Measurements from ENCODE around the gene VAMP2.
A peak's percentile ranks its signal among the peaks of the same experiment; 100 is the strongest.

Gene VAMP2

DNA sequence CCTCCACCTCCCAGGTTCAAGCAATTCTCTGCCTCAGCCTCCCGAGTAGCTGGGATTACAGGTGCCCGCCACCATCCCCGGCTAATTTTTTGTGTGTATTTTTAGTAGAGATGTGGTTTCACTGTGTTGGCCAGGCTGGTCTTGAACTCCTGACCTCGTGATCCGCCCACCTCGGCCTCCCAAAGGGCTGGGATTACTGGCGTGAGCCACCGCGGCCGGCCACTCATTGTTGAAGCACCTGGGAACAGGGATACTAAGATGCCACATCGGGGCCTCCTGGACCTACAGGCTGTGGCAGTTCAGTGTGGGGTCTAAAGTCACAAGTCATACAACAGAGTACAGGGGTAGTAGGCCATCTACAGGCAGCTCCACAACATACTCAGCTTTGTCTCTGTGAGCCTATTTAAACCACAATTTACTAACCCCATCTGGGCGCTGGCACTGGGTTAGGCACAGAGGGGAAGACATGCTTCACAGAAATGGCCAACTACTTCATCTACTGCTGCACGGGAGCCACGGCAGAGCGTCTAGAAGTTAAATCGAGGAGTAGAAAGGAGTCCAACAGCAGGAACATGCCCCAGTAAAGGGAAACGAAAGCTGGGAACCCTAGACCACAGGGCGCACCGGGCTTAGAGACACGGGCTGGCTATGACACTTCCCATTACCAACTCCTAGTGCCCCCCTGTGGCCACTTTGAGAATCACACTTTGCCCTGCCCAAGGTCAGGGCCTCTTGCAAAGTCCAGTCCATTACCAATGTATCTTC, 4.3 kb downstream of the VAMP2 start:
- no peak overlapping the region for H3K4me3 ChIP-seq (replicated peaks in 1 of 2; ENCODE audit: low read depth in 2 of 2, low read length in 2 of 2)

DNA sequence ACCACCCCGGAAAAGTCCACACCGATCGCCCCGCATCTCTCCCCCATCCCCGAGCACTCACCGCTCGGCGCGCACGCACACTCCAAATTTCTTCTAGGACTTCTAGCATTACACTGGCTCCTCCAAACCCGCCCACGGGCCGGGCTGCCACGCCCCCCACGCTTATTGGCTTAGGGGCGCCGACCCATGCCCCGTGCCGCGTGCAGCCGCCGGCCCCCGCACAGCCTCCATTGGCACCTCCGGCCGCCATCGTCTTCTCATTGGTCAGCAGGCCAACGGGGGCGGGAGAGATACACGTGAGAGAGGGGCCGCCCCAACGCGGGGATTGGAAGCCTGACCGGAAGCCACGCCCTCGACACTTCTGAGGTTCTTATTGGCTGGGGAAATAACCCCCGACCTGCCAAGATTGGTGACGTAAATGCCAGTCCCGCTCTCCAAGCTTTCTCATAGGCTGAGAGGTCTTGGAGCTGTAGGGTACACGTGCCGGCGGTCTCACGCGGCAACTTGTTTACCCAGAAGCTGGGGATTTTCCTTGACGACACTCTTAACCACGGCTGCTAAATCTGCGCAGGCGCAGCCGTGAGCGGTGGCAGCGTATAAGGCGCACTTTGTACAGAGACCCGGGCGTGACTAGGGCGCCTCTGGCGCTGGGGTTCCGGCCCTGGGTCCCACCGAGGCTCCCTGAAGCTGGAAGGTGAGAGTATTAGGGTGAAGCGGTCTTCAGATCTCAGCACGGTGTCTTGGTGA, 6.3 kb downstream of the VAMP2 start:
- H3K4me3 ChIP-seq (replicated peaks in 1 of 2; ENCODE audit: low read depth in 2 of 2, low read length in 2 of 2): peak overlapping the region; percentile 70 to 82
- DNase-seq (ENCODE audit: low read depth in 2 of 2): peak; percentile 100
- TF ChIP-seq, protein P1, sequence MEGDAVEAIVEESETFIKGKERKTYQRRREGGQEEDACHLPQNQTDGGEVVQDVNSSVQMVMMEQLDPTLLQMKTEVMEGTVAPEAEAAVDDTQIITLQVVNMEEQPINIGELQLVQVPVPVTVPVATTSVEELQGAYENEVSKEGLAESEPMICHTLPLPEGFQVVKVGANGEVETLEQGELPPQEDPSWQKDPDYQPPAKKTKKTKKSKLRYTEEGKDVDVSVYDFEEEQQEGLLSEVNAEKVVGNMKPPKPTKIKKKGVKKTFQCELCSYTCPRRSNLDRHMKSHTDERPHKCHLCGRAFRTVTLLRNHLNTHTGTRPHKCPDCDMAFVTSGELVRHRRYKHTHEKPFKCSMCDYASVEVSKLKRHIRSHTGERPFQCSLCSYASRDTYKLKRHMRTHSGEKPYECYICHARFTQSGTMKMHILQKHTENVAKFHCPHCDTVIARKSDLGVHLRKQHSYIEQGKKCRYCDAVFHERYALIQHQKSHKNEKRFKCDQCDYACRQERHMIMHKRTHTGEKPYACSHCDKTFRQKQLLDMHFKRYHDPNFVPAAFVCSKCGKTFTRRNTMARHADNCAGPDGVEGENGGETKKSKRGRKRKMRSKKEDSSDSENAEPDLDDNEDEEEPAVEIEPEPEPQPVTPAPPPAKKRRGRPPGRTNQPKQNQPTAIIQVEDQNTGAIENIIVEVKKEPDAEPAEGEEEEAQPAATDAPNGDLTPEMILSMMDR (IDR thresholded peaks at IDR 0.05; ENCODE audit: low read depth, low read length): no peak

More for the DNA sequence above, 4.3 kb downstream of the VAMP2 start:
- peak; percentile 95 for DNase-seq (ENCODE audit: low read depth in 2 of 2)
- TF ChIP-seq, protein P1 (IDR thresholded peaks at IDR 0.05; ENCODE audit: low read depth, low read length): peak; percentile 88

DNA sequence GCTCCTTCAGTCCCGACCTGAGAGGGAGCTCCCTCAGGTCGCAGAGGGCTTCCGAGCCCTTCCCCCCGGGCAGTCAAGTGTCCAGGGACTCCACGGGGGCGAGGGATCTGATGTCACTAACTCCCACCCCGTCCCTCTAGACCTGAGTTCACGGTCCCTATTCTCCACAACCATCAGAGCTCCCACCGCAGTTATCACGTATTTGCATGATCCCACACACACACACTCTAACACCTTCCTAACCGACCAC, 6.8 kb downstream of the VAMP2 start:
- DNase-seq (ENCODE audit: low read depth in 2 of 2): no peak
- H3K4me3 ChIP-seq (replicated peaks in 1 of 2; ENCODE audit: low read depth in 2 of 2, low read length in 2 of 2): peak overlapping the region; percentile 70 to 82
- TF ChIP-seq, protein P1 (IDR thresholded peaks at IDR 0.05; ENCODE audit: low read depth, low read length): no peak

DNA sequence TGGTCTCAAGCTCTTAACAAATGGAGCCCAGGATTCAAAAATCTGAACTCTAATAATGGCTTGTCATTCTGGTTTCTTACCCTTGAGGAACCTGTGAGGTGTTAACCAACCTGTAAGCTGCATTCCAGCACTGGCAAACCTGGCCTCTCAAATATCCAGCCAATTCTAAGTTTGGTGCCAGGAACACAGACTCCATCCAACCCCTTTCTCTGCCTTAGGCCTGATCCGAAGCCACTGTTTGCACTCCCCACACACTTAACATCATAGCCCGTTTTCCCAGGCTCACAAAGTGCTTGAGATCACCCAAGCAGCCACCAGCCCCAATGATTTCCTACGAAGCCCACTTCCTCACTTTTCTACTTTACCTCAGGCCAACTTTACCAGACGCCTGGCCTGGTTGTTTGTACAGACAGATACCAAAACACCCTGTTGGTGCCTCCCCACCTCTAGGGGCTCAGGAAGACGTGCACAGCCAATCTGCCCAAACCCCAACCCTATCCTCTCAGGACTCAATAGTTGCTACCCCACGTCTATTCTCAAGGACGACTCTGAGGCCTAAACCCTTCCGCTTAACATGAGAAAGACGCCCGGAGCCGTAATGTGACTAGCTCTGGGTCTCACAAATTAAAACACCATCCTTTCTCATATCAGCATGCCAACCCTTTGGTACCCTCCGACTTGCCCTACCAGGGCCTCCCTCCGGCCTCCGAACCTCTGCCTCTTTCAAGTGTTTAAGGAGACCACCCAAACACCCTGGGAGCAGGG, 7.3 kb downstream of the VAMP2 start:
- peak in 1 of 2 donors; percentile 38 for DNase-seq (ENCODE audit: low read depth in 2 of 2)

DNA sequence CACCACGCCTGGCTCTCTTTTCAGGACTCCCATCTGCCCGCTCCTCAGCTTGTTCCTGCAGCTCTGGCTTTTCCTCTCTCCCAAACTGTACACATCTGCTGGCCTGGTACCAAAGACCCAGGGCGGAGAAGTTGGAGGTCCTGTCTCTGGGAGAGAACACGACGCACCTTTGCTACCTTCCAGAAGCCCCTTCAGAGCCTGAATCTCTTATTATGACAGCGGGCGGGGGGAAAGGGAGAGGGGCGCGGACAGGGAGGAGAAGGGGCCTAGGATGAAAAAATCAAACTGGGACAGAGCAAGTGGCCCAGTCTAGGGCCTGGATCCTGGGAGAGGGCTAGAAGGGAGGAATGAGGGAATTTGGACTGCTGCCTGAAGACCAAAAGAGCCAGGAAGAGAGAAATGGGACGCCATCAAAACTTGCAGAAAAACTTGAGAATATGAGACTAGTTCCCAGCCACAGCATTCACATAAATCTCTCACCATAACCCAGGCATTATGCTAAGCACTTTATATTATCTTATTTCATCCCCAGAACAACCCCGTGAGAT, 8.1 kb downstream of the VAMP2 start:
- TF ChIP-seq, protein P1 (IDR thresholded peaks at IDR 0.05; ENCODE audit: low read depth, low read length): no peak
- peak; percentile 34 to 60 for DNase-seq (ENCODE audit: low read depth in 2 of 2)

More for the DNA sequence above, 7.3 kb downstream of the VAMP2 start:
- TF ChIP-seq, protein P1 (IDR thresholded peaks at IDR 0.05; ENCODE audit: low read depth, low read length): no peak
- H3K4me3 ChIP-seq (replicated peaks in 1 of 2; ENCODE audit: low read depth in 2 of 2, low read length in 2 of 2): peak overlapping the region; percentile 70 to 82

DNA sequence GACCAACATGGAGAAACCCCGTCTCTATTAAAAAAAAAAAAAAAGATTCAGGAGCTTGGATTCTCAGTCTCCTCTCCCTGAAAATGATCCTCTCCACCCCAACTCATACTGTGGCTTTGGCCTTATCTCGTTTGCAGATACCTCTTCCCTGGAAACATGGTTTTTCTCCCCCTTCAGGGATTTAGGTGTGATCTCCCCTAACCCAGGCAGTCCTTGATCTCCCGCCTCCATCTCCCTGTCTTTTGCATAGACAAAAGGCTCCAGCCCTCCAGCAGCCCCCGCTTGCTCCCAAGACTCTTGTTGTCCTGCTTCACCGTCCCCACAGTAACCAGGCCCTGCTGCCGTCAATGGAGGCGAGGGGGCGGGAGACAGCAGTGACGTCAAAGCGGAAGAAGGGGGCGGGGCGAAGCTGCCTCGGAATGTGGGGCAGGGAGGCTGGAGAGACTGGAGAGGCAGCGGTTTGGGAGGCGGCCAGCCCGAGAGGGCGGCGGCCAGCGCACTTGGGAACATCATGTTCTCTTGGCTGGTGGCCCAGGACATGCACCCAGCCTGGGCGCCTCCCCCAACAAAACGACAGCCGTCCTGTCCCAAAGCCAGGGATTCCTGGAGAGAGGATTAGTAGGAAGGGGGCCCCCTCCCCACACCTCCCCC, 8.7 kb downstream of the VAMP2 start:
- peak overlapping the region; percentile 70 to 82 for H3K4me3 ChIP-seq (replicated peaks in 1 of 2; ENCODE audit: low read depth in 2 of 2, low read length in 2 of 2)
- TF ChIP-seq, protein P1 (IDR thresholded peaks at IDR 0.05; ENCODE audit: low read depth, low read length): no peak
- DNase-seq (ENCODE audit: low read depth in 2 of 2): peak; percentile 100

More for the DNA sequence above, 8.1 kb downstream of the VAMP2 start:
- peak overlapping the region; percentile 70 to 82 for H3K4me3 ChIP-seq (replicated peaks in 1 of 2; ENCODE audit: low read depth in 2 of 2, low read length in 2 of 2)
